ENCODE measurements around the gene ARRB1.

The ARRB1 gene

DNA sequence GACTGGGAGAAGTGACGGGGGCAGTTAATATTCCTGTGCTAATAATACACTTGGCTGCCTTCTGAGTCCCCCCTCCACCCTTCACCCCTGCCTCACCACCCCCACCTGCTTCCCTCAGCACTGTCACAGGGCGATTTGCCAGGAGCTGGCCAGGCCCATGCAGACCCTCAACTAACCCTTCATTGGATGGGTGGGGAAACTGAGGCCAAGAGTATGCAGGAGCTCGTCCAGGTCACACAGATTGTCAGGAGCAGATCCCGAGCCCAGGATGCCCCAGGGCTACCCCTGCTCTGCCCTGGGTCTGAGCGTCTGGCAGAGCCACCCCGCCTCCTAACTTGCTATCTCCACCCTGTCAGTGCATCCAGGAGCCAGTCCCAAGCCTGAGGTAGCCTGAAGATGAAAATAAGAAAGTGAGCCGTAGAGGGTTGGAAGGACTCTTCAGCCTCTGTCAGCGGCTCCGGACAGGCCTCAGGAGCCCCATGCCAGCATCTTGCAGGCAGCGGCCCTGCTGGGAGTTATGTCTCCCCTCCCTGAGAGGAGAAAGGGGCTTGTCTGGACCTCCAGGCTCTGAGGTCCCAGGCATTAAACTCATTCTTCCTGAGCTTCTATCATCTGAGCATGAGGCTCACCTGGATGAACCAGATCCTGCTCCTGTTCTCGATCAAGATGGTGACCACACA is 104.7 kb downstream of the ARRB1 start:
- DNase-seq, result peak; percentile 46

DNA sequence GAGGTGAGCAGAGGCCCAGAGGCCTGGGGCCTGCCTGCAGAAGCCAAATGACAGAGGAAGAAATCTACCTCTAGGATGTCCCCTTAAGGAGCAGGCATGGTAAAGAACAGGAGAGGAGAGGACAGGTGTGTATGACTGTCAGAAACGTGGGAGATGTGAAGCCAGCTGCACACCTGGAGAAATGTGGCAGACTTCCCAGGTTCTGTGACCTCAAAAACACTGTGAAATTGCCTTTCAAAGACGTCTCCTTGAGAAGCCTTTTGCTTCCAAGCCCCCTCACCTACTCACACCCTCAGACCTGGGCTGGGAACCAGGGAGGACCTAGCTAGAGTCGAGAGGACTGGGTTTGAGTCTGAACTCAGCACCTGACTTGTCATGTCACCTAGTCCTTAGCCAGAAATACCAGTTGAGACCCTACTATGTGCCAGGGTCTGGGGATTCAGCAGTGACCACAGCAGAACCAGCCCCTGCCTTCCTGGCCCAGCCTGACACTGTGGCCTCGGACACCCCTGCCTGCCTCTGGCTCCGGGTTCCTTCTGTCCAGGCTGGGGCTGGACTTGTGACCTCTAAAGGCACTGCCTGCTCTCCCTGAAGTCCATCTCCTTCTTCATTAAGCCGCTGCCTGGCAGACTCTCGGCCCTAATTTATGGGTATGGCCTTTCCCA is 105.3 kb downstream of the ARRB1 start:
- DNase-seq, result peak; percentile 36

DNA sequence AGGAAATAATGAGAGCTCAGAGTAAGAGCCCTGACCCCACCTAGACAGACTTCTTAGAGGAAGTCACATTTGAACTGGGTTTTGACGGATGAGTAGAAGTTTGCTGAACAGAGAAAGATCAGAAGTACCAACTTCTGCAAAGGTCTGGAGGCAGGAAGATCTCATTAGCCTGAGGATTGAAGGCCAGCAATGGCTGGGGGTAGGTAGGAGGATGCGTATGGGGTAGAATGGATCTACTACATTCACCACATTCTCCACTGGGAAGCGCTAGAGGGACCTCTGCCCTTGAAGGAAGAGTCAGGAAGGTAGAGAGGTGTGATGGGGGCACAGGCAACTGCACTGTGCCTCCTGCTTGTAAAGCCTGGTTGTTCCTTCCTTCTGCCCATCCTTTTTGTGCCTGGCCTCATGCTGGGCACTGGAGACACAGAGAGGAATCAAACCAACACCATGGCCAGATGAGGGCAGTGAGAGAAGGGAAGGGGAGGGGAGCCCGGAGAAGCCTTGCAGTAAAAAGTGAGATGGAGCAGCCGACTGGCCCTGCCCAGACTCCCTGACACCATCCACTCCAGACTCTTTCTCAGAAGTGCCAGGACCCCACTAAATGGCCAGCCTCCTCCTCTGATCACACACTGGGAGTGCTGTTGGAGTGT is 106.0 kb downstream of the ARRB1 start:
- peak; percentile 60 for DNase-seq

DNA sequence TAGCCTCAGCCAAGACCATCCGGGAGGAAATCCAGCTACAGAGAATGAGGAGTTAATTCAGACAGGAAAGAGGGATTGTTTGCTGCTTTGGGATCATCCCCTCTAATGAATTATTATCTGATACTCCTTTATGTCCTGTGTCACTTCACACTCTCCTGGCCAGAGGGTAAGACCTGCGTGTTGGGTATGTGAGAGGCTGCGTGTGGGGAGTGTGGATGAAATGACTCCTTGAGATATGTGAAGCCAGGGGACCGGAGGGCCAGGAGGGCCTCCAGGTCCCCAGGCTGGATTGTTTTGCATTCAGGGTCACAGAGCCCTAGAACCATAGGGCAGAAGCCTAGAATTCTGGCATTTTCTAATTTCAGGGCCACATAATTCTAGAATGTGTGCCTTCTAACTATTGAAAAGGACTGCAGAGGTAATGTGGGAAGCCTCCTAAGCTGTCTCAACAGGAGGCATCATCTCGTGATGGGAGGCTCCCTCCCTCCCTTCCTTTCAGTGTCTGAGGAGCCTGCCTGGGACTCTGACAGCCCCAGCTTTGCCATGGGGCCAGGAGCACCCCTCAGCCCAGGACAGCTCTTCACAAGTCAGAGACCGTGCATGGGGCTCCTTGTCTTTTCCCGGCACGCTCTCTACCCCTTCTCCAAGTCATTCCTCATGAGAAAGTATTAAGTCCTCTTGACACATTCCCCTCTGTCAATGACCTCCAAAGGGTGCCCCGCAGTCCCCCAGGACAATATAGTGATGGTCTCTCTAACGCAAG is 107.2 kb downstream of the ARRB1 start:
- DNase-seq, result peak; percentile 31

DNA sequence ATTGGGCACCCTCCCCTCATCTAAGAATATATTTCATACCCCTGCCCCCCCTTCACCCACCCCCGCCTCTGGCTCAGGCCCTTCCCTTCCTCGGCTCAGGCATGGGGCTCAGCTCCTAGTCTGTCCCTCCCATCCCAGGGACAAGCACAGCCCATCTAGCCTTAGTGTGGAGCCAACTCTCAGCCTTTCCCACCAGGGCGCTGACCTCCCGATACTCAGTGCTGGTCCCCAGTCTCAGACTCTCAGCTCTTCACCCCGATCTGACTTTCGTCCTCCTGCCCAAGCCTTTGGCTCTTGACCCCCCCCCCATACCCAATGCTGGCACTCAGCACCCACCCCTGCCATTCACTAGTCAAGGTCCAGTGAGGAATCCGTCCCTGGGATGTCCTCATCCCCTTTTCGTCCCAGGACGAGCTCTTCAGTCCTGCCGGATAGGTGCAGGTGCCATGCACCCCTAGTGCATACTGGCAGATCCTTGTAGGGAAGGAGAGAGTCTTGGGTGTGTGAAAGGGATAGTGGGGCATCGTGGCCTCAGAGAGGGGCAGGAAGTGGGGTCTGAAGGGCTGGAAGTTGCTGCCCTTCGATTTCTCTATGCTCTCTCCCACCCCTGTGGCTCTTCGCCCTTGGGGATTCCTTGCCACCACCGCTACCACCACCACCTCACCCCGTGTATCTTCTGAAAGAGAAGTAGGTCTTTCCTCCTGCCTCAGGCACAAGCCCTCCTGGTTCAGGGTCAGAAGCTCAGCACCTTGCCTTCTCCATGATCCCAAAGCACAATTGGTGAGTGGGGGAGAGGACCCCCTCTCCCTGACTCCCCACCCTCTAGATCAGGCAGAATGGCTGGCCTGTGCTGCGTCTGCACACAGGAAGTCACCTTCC is 108.5 kb downstream of the ARRB1 start:
- DNase-seq, result peak; percentile 22

DNA sequence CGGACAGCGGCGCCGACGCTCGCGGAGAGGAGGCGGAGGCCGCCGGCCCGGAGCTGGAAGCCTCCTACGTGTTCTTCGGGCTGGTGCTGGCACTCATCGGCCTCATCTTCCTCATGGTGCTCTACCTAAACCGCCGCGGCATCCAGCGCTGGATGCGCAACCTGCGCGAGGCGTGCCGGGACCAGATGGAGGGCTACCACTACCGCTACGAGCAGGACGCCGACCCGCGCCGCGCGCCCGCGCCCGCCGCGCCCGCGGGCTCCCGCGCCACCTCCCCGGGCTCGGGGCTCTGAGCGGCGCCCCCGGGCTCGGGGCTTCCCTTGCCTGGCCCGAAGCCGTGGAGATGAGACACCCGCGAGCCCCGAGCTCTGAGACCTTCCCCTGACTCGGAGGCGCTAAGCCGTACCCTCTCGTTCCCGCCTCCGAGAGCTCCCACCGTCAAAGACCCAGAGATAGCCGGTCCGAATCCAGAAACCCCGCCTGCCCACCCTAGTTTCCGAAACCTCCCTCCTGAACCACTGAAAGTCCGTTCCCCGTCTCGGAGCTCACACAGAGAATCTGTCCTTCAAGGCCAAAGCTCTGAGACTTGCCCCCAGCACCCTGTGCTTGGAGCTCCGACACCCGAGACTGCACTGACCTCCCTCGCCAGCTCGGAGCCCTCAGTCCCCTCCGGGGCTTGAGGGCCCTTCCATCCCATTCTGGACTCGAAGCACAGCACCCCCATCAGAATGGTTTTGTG is 109.4 kb downstream of the ARRB1 start:
- DNase-seq, result peak; percentile 49

DNA sequence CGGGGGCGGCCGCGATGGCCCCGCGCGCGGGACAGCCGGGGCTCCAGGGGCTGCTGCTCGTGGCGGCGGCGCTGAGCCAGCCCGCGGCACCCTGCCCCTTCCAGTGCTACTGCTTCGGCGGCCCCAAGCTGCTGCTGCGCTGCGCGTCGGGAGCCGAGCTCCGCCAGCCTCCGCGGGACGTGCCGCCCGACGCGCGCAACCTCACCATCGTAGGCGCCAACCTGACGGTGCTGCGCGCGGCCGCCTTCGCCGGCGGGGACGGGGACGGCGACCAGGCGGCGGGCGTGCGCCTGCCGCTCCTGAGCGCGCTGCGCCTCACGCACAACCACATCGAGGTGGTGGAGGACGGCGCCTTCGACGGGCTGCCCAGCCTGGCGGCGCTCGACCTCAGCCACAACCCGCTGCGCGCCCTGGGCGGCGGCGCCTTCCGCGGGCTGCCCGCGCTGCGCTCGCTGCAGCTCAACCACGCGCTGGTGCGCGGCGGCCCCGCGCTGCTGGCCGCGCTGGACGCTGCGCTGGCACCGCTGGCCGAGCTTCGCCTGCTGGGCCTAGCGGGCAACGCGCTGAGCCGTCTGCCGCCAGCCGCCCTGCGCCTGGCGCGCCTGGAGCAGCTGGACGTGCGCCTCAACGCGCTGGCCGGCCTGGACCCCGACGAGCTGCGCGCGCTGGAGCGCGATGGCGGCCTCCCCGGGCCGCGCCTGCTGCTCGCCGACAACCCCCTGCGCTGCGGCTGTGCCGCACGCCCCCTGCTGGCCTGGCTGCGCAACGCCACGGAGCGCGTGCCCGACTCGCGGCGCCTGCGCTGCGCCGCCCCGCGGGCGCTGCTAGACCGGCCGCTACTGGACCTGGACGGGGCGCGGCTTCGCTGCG is 110.2 kb downstream of the ARRB1 start:
- peak; percentile 94 for DNase-seq

DNA sequence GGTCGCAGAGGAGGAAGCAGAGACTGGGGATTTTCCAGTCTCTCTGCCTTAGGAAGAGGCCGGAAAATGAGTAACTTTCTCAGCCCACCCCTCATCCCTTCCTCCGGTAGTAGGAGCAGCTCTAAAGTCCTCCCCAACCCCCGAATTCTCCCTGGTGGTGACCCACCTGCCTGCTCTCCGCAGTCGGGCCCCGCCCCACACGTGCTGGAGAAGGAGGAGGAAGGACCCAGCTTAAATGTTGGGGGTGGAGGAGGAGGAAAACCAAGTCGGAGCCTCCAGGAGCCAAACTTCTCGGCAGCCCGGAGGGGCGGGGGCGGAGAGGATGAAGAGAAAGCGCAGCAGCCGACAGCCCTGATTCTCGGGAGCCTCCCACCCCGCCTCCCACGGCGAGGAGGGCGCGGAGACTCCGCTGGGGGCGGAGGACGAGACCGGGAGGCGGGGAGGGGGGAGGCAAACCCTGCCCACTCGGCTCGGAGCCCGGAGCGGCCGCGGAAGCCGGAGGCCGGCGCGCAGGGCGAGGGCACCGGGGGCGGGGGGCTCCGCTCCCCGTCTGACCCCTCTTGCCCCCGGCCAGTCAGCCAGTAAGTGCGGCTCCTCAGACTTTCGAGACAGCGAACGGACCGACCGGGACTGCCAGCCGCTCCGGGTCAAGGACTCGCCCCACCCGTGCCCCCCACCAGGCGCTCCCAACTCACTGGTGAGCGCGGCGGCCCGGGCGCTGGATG is 111.0 kb downstream of the ARRB1 start, which contains the start of gene TPBGL:
Gene TPBGL, plus strand, starts transcription at position 464 of the 725 bp plus-strand sequence. CDS start 276 bp downstream, outside the sequence.
- peak; percentile 52 for DNase-seq

DNA sequence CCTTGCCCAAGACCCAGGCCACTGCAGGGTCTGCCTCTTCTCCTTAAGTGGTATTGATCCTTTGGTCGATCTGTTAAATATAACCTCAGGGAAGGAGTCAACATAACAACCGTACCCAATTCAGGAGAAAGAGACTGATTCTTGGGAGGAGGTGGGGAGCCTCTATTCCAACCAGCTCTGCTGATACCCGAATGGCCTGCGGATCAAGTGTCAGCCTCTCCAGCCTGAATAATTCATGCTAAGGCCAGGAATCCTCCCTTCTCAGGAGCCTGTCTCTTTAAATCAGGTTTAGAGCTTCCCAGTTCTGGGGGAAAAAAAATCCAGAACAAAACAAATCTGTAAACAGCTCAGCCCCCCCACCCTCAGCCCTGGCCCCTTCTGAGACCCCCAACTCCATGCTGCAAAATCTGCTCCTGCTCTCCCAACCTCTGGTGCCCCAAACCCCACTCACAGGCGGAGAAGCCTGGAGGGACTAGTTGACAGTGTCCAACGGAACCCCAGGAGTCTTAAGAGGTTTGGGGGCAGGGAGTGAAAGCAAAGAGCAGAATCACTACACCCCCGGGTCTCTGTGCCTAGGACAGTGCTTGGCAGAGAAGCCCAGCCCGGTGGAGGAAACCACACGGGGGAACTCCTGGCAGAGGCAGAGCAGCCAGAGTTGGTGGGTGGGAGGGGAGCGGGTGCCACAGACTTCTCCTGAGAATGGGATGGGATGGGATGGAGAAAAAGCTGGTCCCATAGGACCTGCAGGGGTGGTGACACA is 111.8 kb downstream of the ARRB1 start:
- DNase-seq, result peak; percentile 46

DNA sequence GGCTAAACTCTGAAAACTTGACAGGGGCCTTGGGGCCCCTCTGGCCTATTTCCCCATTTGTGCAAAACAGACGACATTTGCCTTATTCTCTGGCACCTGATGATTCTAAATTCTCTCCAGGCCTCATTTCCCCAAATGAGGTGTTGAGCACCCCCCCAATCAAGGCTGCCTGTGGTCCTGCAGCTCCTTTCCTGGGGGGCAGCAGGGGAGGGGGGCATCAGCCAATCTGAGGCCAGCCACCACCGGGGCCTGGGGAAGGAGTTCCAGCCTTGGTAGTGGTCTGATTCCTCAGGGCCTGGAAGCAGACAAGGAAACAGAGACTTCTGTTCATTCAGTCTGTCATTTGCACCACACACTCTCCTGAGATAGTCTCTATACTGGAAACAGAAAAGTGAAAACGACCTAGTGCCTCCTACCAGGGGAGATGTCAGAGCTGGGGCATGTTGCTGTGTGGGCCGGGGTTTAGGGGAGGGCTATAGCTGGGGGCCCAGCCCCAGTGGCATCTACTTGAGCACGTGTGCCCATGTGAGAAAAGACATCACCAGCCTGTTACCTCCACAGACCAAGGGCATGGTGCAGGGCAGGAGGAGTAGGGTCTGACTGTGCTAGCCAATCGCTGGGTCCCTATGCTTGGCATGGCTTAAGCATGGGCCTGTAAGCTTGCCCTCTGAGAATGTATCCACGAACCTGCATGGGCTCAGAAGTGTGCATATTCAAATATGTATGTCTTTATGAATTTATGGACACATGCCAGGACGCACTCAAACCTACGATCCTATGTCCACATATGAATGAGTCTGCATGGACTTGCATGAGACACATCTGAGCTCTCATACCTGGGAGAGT is 112.6 kb downstream of the ARRB1 start:
- DNase-seq, result peak; percentile 44

DNA sequence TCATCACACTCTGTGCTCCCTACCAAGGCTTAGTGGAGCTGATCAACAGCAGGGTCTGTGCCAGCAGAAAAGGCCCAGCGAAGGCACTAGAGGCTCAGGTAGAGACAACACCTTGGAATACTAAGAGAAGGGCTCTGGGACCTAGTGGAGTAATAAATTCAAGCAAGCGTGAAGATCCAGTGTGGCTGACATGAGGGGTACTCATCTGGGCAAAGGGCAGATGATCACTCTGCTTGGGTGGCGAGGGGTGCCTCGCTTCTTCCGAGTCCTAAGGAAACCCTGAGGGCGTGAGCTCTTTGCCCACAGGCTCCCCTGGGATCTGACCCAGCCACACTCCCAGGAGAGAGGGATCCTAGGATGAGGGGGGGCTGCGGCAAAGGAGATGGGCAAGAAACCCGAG is 114.4 kb downstream of the ARRB1 start:
- DNase-seq, result peak; percentile 43

DNA sequence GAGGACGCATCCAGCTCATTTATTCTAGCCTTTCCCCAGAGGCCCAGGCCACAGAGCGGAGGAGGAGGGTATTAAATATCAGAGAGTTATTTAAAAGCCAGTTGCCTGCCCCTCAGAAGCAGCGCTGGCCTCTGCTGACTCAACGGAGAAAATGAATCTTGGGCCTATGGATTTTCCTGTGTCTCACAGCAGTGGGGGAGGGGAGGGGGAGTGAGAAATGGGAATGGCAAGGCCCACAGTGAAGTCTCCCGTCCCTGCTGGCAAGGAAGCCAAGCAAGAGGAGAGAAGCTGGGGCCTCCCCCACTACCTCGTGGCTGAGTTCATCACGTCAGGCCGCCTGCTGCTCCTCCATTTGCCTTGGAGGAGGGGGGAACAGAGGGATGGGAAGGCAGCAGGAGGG is 115.4 kb downstream of the ARRB1 start:
- DNase-seq, result peak; percentile 37

DNA sequence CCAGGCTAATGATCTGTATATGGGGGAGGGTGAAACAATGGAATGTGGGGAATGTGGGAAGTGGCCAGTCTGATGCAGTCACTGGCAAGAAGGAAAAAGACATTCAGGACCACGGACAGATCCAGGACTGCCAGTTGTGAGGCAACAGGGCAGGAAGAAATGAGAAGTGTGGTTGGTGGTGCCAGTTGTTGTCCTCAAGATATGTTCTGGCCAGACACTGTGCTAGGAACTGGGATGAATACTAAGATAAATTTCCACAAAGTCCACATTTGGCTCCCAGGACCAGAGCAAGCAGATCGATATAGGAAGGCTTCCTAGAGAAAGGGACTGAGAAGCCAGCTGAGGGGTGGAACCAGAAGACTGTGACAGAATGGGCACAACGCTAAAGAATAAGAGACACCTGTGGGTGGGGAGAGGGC is 117.7 kb downstream of the ARRB1 start:
- DNase-seq, result peak; percentile 82

DNA sequence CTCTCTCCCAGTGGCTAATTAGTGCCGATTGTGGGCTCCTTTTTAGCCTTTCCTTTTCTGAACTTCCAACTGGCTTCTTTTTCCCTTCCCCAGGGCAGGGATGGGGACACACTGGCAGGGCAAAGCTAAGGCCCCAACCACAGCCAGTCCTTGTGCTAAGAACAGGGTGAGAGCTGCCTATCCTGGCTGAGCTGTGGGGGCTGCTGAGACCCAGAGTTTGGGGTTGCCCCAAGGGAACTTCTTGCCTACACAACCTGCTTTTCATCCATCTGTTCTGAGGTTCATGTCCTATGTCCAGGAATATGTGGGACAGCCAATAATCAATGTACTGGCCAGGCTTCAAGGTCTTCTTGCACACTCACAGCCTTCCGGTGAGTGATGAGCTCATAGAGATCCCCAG is 120.8 kb downstream of the ARRB1 start:
- DNase-seq, result peak; percentile 38

DNA sequence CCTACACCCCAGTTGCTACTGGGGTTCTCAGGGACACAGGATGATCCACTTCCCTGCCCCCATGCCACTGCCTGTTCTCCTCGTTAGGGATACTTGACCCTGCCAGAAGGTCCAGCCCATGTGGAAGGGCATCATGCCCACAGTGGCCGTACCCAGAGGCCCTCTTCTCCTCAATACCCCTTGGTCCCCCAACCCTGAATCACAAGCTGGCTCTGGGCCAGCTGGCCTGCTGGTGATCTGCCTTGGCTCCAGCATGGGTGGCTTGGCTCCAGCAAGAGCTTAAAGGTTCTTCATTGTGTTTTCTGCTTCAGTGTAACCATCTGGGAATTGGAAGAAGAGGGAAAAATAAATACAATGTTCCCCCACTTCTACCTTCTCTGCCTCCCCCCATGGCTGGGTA is 122.0 kb downstream of the ARRB1 start:
- DNase-seq, result no peak

DNA sequence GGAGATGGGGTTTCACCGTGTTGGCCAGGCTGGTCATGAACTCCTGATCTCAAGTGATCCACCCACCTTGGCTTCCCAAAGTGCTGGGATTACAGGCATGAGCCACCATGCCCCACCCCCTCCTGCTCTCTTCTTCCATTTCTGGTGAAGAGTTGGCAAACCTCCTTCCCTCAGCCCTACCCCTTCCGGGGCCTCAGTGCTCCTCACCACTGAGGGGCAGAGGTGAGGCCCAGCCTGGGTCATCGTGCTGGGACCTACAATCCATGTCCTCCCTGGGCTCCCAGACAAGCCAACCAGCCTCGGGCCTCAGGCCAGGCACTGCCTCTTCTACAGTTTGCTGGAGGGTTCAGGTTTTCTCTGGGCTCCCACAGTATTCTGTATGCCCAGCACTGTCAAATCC is 125.7 kb downstream of the ARRB1 start:
- no peak for DNase-seq

DNA sequence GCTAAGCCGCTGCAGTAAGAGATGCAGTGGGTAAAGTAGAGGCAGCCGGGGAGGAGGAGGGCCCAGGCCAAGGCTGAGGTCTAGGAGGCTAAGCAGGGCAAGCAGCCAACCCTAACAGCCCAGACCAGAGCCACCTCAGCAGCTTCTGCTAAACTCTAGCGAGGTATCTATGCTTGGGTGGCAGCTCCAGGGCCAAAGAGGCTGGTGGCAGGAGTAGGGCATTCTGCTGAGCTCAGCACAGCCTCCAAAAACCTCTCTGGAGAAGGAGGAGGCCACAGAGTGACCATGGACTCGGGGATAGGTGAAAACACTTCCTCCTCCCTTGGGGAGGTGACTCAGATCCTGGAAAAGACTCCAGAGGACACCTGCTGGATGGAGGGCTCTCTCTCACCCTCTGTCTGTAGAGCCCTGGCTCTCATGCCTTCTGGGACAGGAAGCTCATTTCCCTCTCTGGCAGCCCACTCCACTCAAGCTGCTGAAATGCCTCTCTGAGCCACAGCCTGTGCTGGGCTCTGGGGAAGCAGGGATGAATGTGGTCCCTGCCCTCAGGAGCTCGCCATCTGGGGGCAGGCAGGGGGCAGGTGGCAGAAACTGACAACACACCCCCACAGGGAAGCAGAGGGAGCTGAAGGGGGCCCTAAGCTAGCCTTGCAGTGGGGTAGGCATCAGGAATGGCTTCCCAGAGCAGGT is 127.4 kb downstream of the ARRB1 start:
- peak; percentile 60 for DNase-seq
